Heart left ventricle (tissue), 16 donors: Measurements from ENCODE around the gene SLC12A3. TPM values are rescaled to one million over a fixed set of nuclear protein-coding genes. Genes with fewer than 3 reads are reported as not detected.
"Not testable (repeated sequence)": the region's sequence is repeated elsewhere in the genome, so short reads cannot be mapped to it uniquely, and the experiment has no call there.

Experiments used
- ATAC-seq, 4 donors: fragments of 200-7000 bp; cut with Tn5 transposase; one replicate each; pipeline ENCODE4 v1.9.1; 2020 to 2022; ENCODE audit warnings: moderate library complexity in 4 of 4, mild to moderate bottlenecking in 3 of 4, moderate number of reproducible peaks in 1 of 4
- DNase-seq, 5 donors: peaks; one replicate each; pipeline ENCODE4 v3.0.0-alpha.2; 2020
- H3K27ac ChIP-seq, 12 donors: fragments of 200-600 bp; sonication (generic) in 4 of 12; one replicate each; pipeline versions ENCODE4 v1.5.0 to v1.8.0; 2016 to 2022; ENCODE audit warnings: mild to moderate bottlenecking in 2 of 12
- H3K27me3 ChIP-seq, 9 donors: fragments of 200-600 bp; sonication (generic) in 2 of 9; one replicate each; pipeline versions ENCODE4 v1.5.1 to v1.8.0; 2016 to 2022; ENCODE audit warnings: mild to moderate bottlenecking in 3 of 9
- H3K36me3 ChIP-seq, 9 donors: fragments of 200-600 bp; sonication (generic) in 2 of 9; one replicate each; pipeline versions ENCODE4 v1.5.0 to v1.8.0; 2018 to 2022; ENCODE audit warnings: mild to moderate bottlenecking in 2 of 9
- H3K4me1 ChIP-seq, 12 donors: fragments of 200-600 bp; sonication (generic) in 4 of 12; one replicate each; pipeline versions ENCODE4 v1.5.0 to v1.8.0; 2016 to 2022; ENCODE audit warnings: mild to moderate bottlenecking in 3 of 12
- H3K4me3 ChIP-seq, 12 donors: fragments of 200-600 bp; sonication (generic) in 4 of 12; one replicate each; pipeline versions ENCODE4 v1.5.0 to v1.8.0; 2017 to 2022; ENCODE audit warnings: mild to moderate bottlenecking in 9 of 12, moderate library complexity in 4 of 12
- H3K9me3 ChIP-seq, 12 donors: fragments of 200-600 bp; sonication (generic) in 4 of 12; one replicate each; pipeline versions ENCODE4 v1.5.0 to v1.8.0; 2016 to 2022; ENCODE audit warnings: mild to moderate bottlenecking in 1 of 12
- CTCF ChIP-seq, 12 donors: fragments of 200-600 bp; sonication (generic) in 4 of 12; IDR thresholded peaks; one replicate each; pipeline versions ENCODE4 v1.5.0 to v1.8.0; 2018 to 2022; ENCODE audit warnings: antibody characterized with exemption in 12 of 12, mild to moderate bottlenecking in 5 of 12
- POLR2A ChIP-seq, 2 donors: fragments of 450-650 bp; IDR thresholded peaks; one replicate each; pipeline ENCODE4 v1.6.1; 2017; ENCODE audit warnings: antibody characterized with exemption in 2 of 2, mild to moderate bottlenecking in 2 of 2, moderate library complexity in 2 of 2
- WGBS, 4 donors: extraction: QIAGEN DNeasy Blood & Tissue Kit in 2 of 4; methylation state at CpG; one replicate each; pipeline versions ENCODE4 v1.1.5 to v1.1.7; 2013 to 2018; 5-methylcytosine and 5-hydroxymethylcytosine counted together
- intact Hi-C, 10 donors: fragments of 100-400 bp; cut with DNase I; formaldehyde crosslinking; loops; one replicate each; pipeline versions ENCODE4 v1.11.1 to v1.14.2; 2022
- polyA plus RNA-seq, 2 donors: library from polyadenylated mRNA; stranded (reverse); fragments of 200-250 nt; gene quantifications; one replicate each; pipeline ENCODE4 v1.2.3, GENCODE V29; 2013
- total RNA-seq, 9 donors: library from RNA; depleted of rRNA in 2 of 9; stranded (reverse); fragments of >200 nt in 2 of 9; fragmentation: NEBNext Ultra II Directional in 3 of 9; extraction: Animal tissue kit (Norgen Biotek cat#: 25700) in 3 of 9; gene quantifications; one replicate each; pipeline versions ENCODE4 v1.1.0 to v1.2.4, GENCODE V29; 2016 to 2023
- donor health status: ischemic (EF 13 %, LVEDD 7.1; RV severe dilation, severe dysfunction).
- donor health status: healthy with polysubstance abuse.
- donor health status: DM: no; HTN: yes; CAD: no.
- donor health status: DM: no; HTN: no; CAD: no.
- donor health status: ischemic (EF 25% LVEDD 6.9; RV normal size, moderate dysfunction).
- donor health status: ischemic (EF 25% LVEDD 5.7; RV mildly dilated, moderate dysfunction).
- donor health status: healthy.
- donor health status: DM: yes; HTN: yes; CAD: no.
- donor health status: ischemic (EF 35%, LVEDD 5.7; RV mildly dilated, moderate dysfunction).
- donor health status: nonischemic (EF 11% LVEDD 7.7; RV severe dilation, severe dysfunction).
- donor health status: DM: yes; HTN: yes; CAD: no.
- donor health status: PGD.
- donor health status: ischemic (EF 29% LVEDD 5.4; RV normal size, mild dysfunction).
- donor health status: nonischemic (EF 23%, LVEDD 6.1; RV moderate dilation, normal function).

The SLC12A3 gene
- total and polyA plus RNA-seq, 11 donors: 0.08 TPM; not detected in 10

DNA sequence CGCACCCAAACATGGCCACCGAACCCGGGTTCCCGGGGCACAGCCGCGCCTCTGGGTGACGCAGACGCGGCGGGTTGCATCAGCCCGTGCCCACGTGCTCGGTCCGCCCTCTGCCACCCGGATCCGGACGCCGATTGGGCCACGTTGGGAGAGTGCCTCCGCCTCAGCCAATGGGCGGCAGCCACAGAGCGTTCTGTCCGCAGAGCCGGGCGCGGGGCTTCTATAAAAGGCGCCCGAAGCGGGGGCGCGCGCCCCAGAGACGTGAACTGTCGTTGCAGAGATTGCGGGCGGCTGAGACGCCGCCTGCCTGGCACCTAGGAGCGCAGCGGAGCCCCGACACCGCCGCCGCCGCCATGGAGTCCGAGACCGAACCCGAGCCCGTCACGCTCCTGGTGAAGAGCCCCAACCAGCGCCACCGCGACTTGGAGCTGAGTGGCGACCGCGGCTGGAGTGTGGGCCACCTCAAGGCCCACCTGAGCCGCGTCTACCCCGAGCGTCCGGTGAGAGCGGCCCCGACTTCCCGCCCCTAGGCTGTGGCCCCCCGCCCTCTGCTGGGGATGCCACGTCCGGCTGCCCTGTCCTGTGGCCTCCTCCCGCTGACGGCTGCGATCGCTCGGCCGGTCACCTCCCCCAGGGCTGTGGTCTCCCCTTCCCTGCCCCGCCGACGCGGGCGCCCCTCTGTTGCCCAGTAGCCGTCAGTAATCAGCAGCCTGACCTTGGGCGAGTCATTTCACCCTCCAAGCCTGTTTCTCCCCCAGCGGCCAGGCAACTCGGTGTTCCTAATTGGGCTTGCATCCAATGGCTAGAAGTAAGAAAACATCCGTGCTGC lies 67.1 kb downstream of the SLC12A3 start, which contains the start of gene HERPUD1:
Gene HERPUD1, plus strand, starts transcription at position 251 of the 829 bp plus-strand sequence. Its CDS starts 103 bp downstream, at position 354.
- peaks cover 0 to 49% (median 39%) of the 10 kb centered on the region in 12 donors for H3K4me1 ChIP-seq
- ATAC-seq (peak; percentile 95 to 97 (median 96)), DNase-seq (peak; percentile 99 to 100 (median 99))
- intact Hi-C loops: loop anchor here in 8 of 10 donors (2.0 to 10.0 kb wide), 4 partner anchors 21 to 67 kb away; partner anchors contain the start of genes SLC12A3 (in 8 of the 8) and NLRC5 (in 1 of the 8)
- peak; percentile 84 to 94 for TF ChIP-seq POLR2A (IDR thresholded peaks at IDR 0.05)
- peak in 6 of 12 donors; percentile 4 to 24 (median 10) for TF ChIP-seq CTCF (IDR thresholded peaks at IDR 0.05)
- WGBS, 4 donors: 0 to 1% (median 0%) methylated on average over 40 to 83 of the region's 83 CpGs
- H3K9me3 ChIP-seq: no peaks in the 10 kb centered on the region
- H3K4me3 ChIP-seq: peak within 1 kb of the TSS; percentile 64 to 100 (median 94)
- no peaks in the 10 kb centered on the region for H3K27me3 ChIP-seq
- peak within 1 kb of the TSS; percentile 96 to 100 (median 99) for H3K27ac ChIP-seq
- peaks cover 0 to 34% (median 22%) of the 10 kb centered on the region in 9 donors for H3K36me3 ChIP-seq

- H3K9me3 ChIP-seq: no peaks in the 10 kb centered on the region
- ATAC-seq: peak; percentile 77 to 83 (median 79)
- peak in 1 of 2 donors; percentile 70 for TF ChIP-seq POLR2A (IDR thresholded peaks at IDR 0.05)
- peak in 2 of 12 donors; percentile 0 to 12 for TF ChIP-seq CTCF (IDR thresholded peaks at IDR 0.05)
- H3K27me3 ChIP-seq: no peaks in the 10 kb centered on the region
- H3K4me3 ChIP-seq: peak overlapping the region; percentile 64 to 100 (median 94)
- H3K36me3 ChIP-seq: peaks cover 0 to 42% (median 30%) of the 10 kb centered on the region in 9 donors
- peak; percentile 83 to 88 (median 85) for DNase-seq
- H3K4me1 ChIP-seq: peaks cover 0 to 55% (median 45%) of the 10 kb centered on the region in 12 donors
- 1 to 2% (median 1%) methylated on average over 16 to 25 of the region's 25 CpGs for WGBS, 4 donors
- H3K27ac ChIP-seq: peak overlapping the region; percentile 96 to 100 (median 99)
- intact Hi-C loops: loop anchor here in 8 of 10 donors (2.0 to 10.0 kb wide), 3 partner anchors 56 to 68 kb away; partner anchors contain the start of genes SLC12A3 (in 8 of the 8) and NLRC5 (in 1 of the 8)
These were observed 68.0 kb downstream of the SLC12A3 start for GRCh38 chr16:56932721-56933619.

DNA sequence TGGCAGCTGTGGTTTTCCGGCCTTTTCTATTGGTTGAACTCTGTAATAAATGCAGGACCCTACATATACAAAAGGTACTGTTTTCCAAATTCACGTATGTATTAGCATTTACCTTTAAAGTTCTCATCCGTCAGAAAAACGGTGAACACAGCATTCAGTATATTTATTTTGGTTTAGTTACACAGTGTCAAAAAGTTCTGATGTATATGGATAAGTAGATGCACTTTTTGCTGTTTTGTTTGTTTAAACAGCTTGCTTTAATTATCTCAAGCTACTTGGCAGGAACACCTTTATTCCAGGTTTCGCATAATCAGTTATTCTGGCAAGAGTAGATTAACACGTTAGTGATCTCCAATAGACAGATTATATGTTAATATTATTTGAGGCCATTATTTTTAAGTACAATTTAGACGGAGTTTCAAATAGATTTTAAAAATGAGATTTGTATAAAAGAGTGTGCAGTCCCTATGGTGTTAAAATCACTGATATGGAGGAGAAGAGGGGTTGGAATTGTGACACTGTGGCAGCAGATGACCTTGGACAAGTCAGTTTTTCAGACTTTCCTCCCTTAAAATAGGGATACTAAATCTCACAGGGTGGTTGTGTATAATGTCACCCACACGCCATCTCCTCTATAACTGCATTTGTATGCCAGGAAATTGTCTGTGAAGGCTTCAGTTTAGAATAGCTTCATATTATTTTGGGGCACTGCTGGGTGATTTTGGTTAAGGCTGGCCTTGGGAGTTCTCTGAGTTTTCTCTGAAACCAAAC lies 69.0 kb downstream of the SLC12A3 start:
- Histone ChIP-seq H3K4me1 (peaks cover 0 to 65% (median 46%) of the 10 kb centered on the region in 12 donors), H3K27ac (peak overlapping the region in 10 of 12 donors; percentile 96 to 100 (median 99)), H3K36me3 (peaks cover 0 to 53% (median 41%) of the 10 kb centered on the region in 9 donors), H3K4me3 (peak overlapping the region; percentile 64 to 100 (median 94)), H3K9me3 (no peaks in the 10 kb centered on the region), H3K27me3 (no peaks in the 10 kb centered on the region)
- 12 to 15% (median 14%) methylated on average over 8 of the region's 8 CpGs for WGBS, 4 donors
- no peak for DNase-seq
- TF ChIP-seq CTCF (IDR thresholded peaks at IDR 0.05): no peak
- no peak for TF ChIP-seq POLR2A (IDR thresholded peaks at IDR 0.05)
- intact Hi-C loops: loop anchor here in 8 of 10 donors (2.0 to 10.0 kb wide), 3 partner anchors 55 to 69 kb away; partner anchors contain the start of genes SLC12A3 (in 8 of the 8) and NLRC5 (in 1 of the 8)
- ATAC-seq: no peak

DNA sequence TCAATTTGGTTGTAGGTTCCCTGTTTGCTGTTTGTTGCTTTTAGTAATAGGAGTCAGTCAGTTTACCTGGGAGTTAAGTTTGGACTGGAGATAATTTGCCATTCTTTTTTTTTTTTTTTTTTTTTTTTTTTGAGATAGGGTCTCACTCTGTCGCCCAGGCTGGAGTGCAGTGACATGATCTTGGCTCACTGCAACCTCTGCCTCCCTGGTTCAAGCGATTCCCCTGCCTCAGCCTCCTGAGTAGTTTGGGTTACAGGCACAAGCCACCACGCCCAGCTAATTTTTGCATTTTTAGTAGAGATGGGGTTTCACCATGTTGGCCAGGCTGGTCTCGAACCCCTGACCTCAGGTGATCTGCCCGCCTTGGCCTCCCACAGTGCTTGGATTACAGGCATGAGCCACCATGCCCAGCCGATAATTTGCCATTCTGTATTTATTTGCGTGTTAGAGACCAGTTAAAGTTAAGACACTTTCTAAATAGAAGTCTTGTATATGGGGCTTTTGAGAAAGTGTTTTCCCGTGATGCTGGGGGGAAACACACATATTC lies 69.7 kb downstream of the SLC12A3 start:
- H3K27me3 ChIP-seq, H3K9me3 ChIP-seq, DNase-seq, ATAC-seq: not testable (repeated sequence)
- Histone ChIP-seq H3K36me3 (peaks cover 0 to 59% (median 47%) of the 10 kb centered on the region in 9 donors), H3K4me3 (peak overlapping the region in 11 of 12 donors; percentile 64 to 100 (median 93)), H3K4me1 (peaks cover 0 to 67% (median 46%) of the 10 kb centered on the region in 12 donors), H3K27ac (peak overlapping the region in 9 of 12 donors; percentile 30 to 100 (median 99))
- intact Hi-C loops: loop anchor here in 8 of 10 donors (5.0 to 10.0 kb wide), 2 partner anchors 67 to 70 kb away; partner anchors contain the start of gene SLC12A3 (in 8 of the 8)
- 28 to 63% (median 42%) methylated on average over 8 of the region's 8 CpGs for WGBS, 4 donors
